ENCODE results near the gene AP2B1. TPM values are rescaled to one million over a fixed set of nuclear protein-coding genes. Genes with fewer than 3 reads are reported as not detected.

Gene AP2B1
- total RNA-seq, 4 donors from 2014 or later = 9.7 to 99.4 (median 37.4) TPM

- Histone ChIP-seq H3K27me3 (no peaks in the 10 kb centered on the region), H3K9me3 (no peaks in the 10 kb centered on the region), H3K27ac (no peak overlapping the region), H3K4me3 (no peak overlapping the region), H3K36me3 (peaks cover 0 to 74% (median 26%) of the 10 kb centered on the region in 3 donors), H3K4me1 (no peaks in the 10 kb centered on the region)
- intact Hi-C loops (cut with DNase I) = no loop called here
- TF ChIP-seq POLR2A (IDR thresholded peaks at IDR 0.05) (no peak), CTCF (IDR thresholded peaks at IDR 0.05) (no peak)
- WGBS, 2 donors = 92 to 94% methylated on average over 12 to 28 of the region's 54 CpGs
- DNase-seq = no peak
Observed at GRCh38 chr17:35596530-35597233, 9.6 kb downstream of the AP2B1 start.

- WGBS, 2 donors = 75 to 80% methylated on average over 5 of the region's 5 CpGs
- H3K4me3 ChIP-seq = no peak overlapping the region
- intact Hi-C loops (cut with DNase I) = no loop called here
Observed at GRCh38 chr17:35597604-35598003, 10.5 kb downstream of the AP2B1 start.

GRCh38 chr17:35603674-35604073, 16.6 kb downstream of the AP2B1 start:
- no peaks in the 10 kb centered on the region for H3K27me3 ChIP-seq
- TF ChIP-seq POLR2A (IDR thresholded peaks at IDR 0.05) = no peak
- no peak for TF ChIP-seq CTCF (IDR thresholded peaks at IDR 0.05)
- peaks cover 0 to 9% (median 4%) of the 10 kb centered on the region in 3 donors for H3K4me1 ChIP-seq
- H3K27ac ChIP-seq = no peak overlapping the region
- H3K36me3 ChIP-seq = peaks cover 0 to 93% (median 11%) of the 10 kb centered on the region in 3 donors
- intact Hi-C loops (cut with DNase I) = no loop called here
- 84 to 85% methylated on average over 7 of the region's 7 CpGs for WGBS, 2 donors
- DNase-seq = no peak
- no peak overlapping the region for H3K4me3 ChIP-seq
- no peaks in the 10 kb centered on the region for H3K9me3 ChIP-seq

More at GRCh38 chr17:35597604-35598003, 10.5 kb downstream of the AP2B1 start:
- Histone ChIP-seq H3K27ac (no peak overlapping the region), H3K27me3 (no peaks in the 10 kb centered on the region), H3K4me1 (no peaks in the 10 kb centered on the region), H3K9me3 (no peaks in the 10 kb centered on the region), H3K36me3 (peaks cover 0 to 82% (median 26%) of the 10 kb centered on the region in 3 donors)
- no peak for DNase-seq
- TF ChIP-seq POLR2A (IDR thresholded peaks at IDR 0.05) (no peak), CTCF (IDR thresholded peaks at IDR 0.05) (no peak)

GRCh38 chr17:35605678-35606077, 18.6 kb downstream of the AP2B1 start:
- TF ChIP-seq POLR2A (IDR thresholded peaks at IDR 0.05) (no peak), CTCF (IDR thresholded peaks at IDR 0.05) (no peak)
- Histone ChIP-seq H3K27me3 (no peaks in the 10 kb centered on the region), H3K27ac (peak overlapping the region in 3 of 4 donors; percentile 24 to 57 (median 40)), H3K36me3 (peaks cover 4 to 93% (median 12%) of the 10 kb centered on the region in 3 donors), H3K4me3 (no peak overlapping the region), H3K4me1 (peaks cover 0 to 9% (median 4%) of the 10 kb centered on the region in 3 donors), H3K9me3 (no peaks in the 10 kb centered on the region)
- intact Hi-C loops (cut with DNase I) = no loop called here
- WGBS, 2 donors = 83 to 86% methylated on average over 2 of the region's 2 CpGs
- DNase-seq = no peak

- Histone ChIP-seq H3K27ac (peak overlapping the region; percentile 15 to 71 (median 34)), H3K27me3 (no peaks in the 10 kb centered on the region), H3K4me1 (peaks cover 0 to 9% (median 4%) of the 10 kb centered on the region in 3 donors), H3K9me3 (no peaks in the 10 kb centered on the region), H3K4me3 (peak overlapping the region in 3 of 4 donors; percentile 19 to 51 (median 30)), H3K36me3 (peaks cover 4 to 89% (median 12%) of the 10 kb centered on the region in 3 donors)
- TF ChIP-seq CTCF (IDR thresholded peaks at IDR 0.05) (no peak), POLR2A (IDR thresholded peaks at IDR 0.05) (no peak)
- intact Hi-C loops (cut with DNase I) = no loop called here
- DNase-seq = no peak
- WGBS, 2 donors = 36 to 39% methylated on average over 3 of the region's 3 CpGs
Observed at GRCh38 chr17:35607239-35607847, 20.2 kb downstream of the AP2B1 start.

Measured in esophagus squamous epithelium (tissue), 5 donors.